IPS-15b (cell line): ENCODE results near the gene NAA16.
"Not testable (repeated sequence)": the region's sequence is repeated elsewhere in the genome, so short reads cannot be mapped to it uniquely, and the experiment has no call there.

Source experiments
- H3K27me3 ChIP-seq: one replicate; pipeline ENCODE4 v1.6.1; 2013; ENCODE audit warnings: low read length; ENCODE audit not compliant: control insufficient read depth, insufficient read depth
- H3K36me3 ChIP-seq: one replicate; pipeline ENCODE4 v1.6.1; 2013; ENCODE audit warnings: low read length; ENCODE audit not compliant: control insufficient read depth, insufficient read depth
- H3K4me1 ChIP-seq: one replicate; pipeline ENCODE4 v1.6.1; 2013; ENCODE audit warnings: mild to moderate bottlenecking, low read length; ENCODE audit not compliant: control insufficient read depth, insufficient read depth
- H3K4me3 ChIP-seq: one replicate; pipeline ENCODE4 v1.5.1; 2013; ENCODE audit warnings: low read depth, low read length
- H3K9ac ChIP-seq: one replicate; pipeline ENCODE4 v1.6.1; 2013; ENCODE audit warnings: low read depth, mild to moderate bottlenecking, low read length
- H3K9me3 ChIP-seq: one replicate; pipeline ENCODE4 v1.6.1; 2013; ENCODE audit warnings: mild to moderate bottlenecking, low read length; ENCODE audit not compliant: control insufficient read depth, insufficient read depth

Gene NAA16

GRCh38 chr13:41334810-41335209, 23.7 kb downstream of the NAA16 start:
- H3K4me3 ChIP-seq: no peak overlapping the region
- H3K9me3 ChIP-seq: no peaks in the 10 kb centered on the region
- H3K9ac ChIP-seq: no peak overlapping the region
- no peaks in the 10 kb centered on the region for H3K27me3 ChIP-seq
- H3K4me1 ChIP-seq: no peaks in the 10 kb centered on the region
- no peaks in the 10 kb centered on the region for H3K36me3 ChIP-seq

- no peaks in the 10 kb centered on the region for H3K4me1 ChIP-seq
- no peaks in the 10 kb centered on the region for H3K27me3 ChIP-seq
- H3K9me3 ChIP-seq: no peaks in the 10 kb centered on the region
- no peaks in the 10 kb centered on the region for H3K36me3 ChIP-seq
- H3K9ac ChIP-seq: no peak overlapping the region
- no peak overlapping the region for H3K4me3 ChIP-seq
Measured at GRCh38 chr13:41344358-41344757, 33.3 kb downstream of the NAA16 start.

GRCh38 chr13:41345165-41345913, 34.3 kb downstream of the NAA16 start:
- Histone ChIP-seq H3K36me3 (no peaks in the 10 kb centered on the region), H3K9me3 (no peaks in the 10 kb centered on the region), H3K4me1 (no peaks in the 10 kb centered on the region), H3K27me3 (no peaks in the 10 kb centered on the region), H3K9ac (no peak overlapping the region), H3K4me3 (no peak overlapping the region)

GRCh38 chr13:41345914-41346589, 35.0 kb downstream of the NAA16 start:
- Histone ChIP-seq H3K27me3 (no peaks in the 10 kb centered on the region), H3K9ac (no peak overlapping the region), H3K4me1 (no peaks in the 10 kb centered on the region), H3K4me3 (no peak overlapping the region), H3K36me3 (no peaks in the 10 kb centered on the region), H3K9me3 (no peaks in the 10 kb centered on the region)

- Histone ChIP-seq H3K9me3 (no peaks in the 10 kb centered on the region), H3K4me1 (no peaks in the 10 kb centered on the region), H3K27me3 (no peaks in the 10 kb centered on the region), H3K36me3 (no peaks in the 10 kb centered on the region), H3K4me3 (no peak overlapping the region), H3K9ac (no peak overlapping the region)
Measured at GRCh38 chr13:41352935-41353840, 42.1 kb downstream of the NAA16 start.

- no peaks in the 10 kb centered on the region for H3K27me3 ChIP-seq
Measured at GRCh38 chr13:41354416-41354815, 43.3 kb downstream of the NAA16 start.

GRCh38 chr13:41356385-41356648, 45.2 kb downstream of the NAA16 start:
- H3K9me3 ChIP-seq, H3K9ac ChIP-seq, H3K4me1 ChIP-seq, H3K4me3 ChIP-seq, H3K36me3 ChIP-seq, H3K27me3 ChIP-seq: not testable (repeated sequence)

More at GRCh38 chr13:41354416-41354815, 43.3 kb downstream of the NAA16 start:
- Histone ChIP-seq H3K4me3 (no peak overlapping the region), H3K36me3 (no peaks in the 10 kb centered on the region), H3K9me3 (no peaks in the 10 kb centered on the region), H3K4me1 (no peaks in the 10 kb centered on the region), H3K9ac (no peak overlapping the region)

- H3K9ac ChIP-seq: no peak overlapping the region
- H3K4me1 ChIP-seq: no peaks in the 10 kb centered on the region
- no peaks in the 10 kb centered on the region for H3K27me3 ChIP-seq
- H3K9me3 ChIP-seq: no peaks in the 10 kb centered on the region
- no peak overlapping the region for H3K4me3 ChIP-seq
- H3K36me3 ChIP-seq: no peaks in the 10 kb centered on the region
Measured at GRCh38 chr13:41356786-41357185, 45.7 kb downstream of the NAA16 start.

GRCh38 chr13:41361491-41361890, 50.4 kb downstream of the NAA16 start:
- Histone ChIP-seq H3K9me3 (no peaks in the 10 kb centered on the region), H3K4me1 (no peaks in the 10 kb centered on the region), H3K9ac (no peak overlapping the region), H3K27me3 (no peaks in the 10 kb centered on the region), H3K4me3 (no peak overlapping the region), H3K36me3 (peaks cover 2% of the 10 kb centered on the region)

GRCh38 chr13:41364043-41364442, 53.0 kb downstream of the NAA16 start:
- Histone ChIP-seq H3K9ac (no peak overlapping the region), H3K4me1 (no peaks in the 10 kb centered on the region), H3K27me3 (no peaks in the 10 kb centered on the region), H3K9me3 (no peaks in the 10 kb centered on the region), H3K4me3 (no peak overlapping the region), H3K36me3 (peaks cover 2% of the 10 kb centered on the region)

- no peak overlapping the region for H3K4me3 ChIP-seq
- H3K36me3 ChIP-seq: peaks cover 2% of the 10 kb centered on the region
- no peaks in the 10 kb centered on the region for H3K9me3 ChIP-seq
- H3K9ac ChIP-seq: no peak overlapping the region
- H3K4me1 ChIP-seq: no peaks in the 10 kb centered on the region
- no peaks in the 10 kb centered on the region for H3K27me3 ChIP-seq
Measured at GRCh38 chr13:41365631-41366030, 54.6 kb downstream of the NAA16 start.
